ENCODE results near the gene ZSWIM4. TPM values are rescaled to one million over a fixed set of nuclear protein-coding genes. Genes with fewer than 3 reads are reported as not detected.

Gene ZSWIM4
- total RNA-seq, 2 donors from 2014 or later: 3.4 to 12.5 TPM

- 32 to 49% methylated on average over 5 to 13 of the region's 13 CpGs for whole genome bisulfite sequencing, 2 donors
- H3K4me3 ChIP-seq: no peak overlapping the region
- DNase-seq: peak in 1 of 4 donors; percentile 24
- H3K4me1 ChIP-seq: peaks cover 27% of the 10 kb centered on the region
- peak overlapping the region in 1 of 4 donors; percentile 8 for H3K27ac ChIP-seq
- H3K27me3 ChIP-seq: no peaks in the 10 kb centered on the region
- no peaks in the 10 kb centered on the region for H3K9me3 ChIP-seq
- TF ChIP-seq CTCF (IDR thresholded peaks at IDR 0.05): no peak
- no peak for TF ChIP-seq POLR2A (IDR thresholded peaks at IDR 0.05)
- no peak for ATAC-seq
- intact Hi-C loops (cut with DNase I): loop anchor here (5.0 kb wide), 1 partner anchor 77 kb away; no protein-coding TSS in a partner anchor
- no peaks in the 10 kb centered on the region for H3K36me3 ChIP-seq (replicated peaks in 1 of 2; ENCODE audit: insufficient read depth in 1 of 2, low read depth in 2 of 2)
Measured at GRCh38 chr19:13864046-13864666, 68.9 kb downstream of the ZSWIM4 start.

GRCh38 chr19:13864667-13865570, 69.7 kb downstream of the ZSWIM4 start:
- WGBS, 2 donors: 13 to 20% methylated on average over 12 to 64 of the region's 113 CpGs
- H3K4me3 ChIP-seq: no peak overlapping the region
- H3K27me3 ChIP-seq: no peaks in the 10 kb centered on the region
- intact Hi-C loops (cut with DNase I): loop anchor here (5.0 kb wide), 2 partner anchors 78 to 268 kb away; no protein-coding TSS in a partner anchor
- no peak for TF ChIP-seq CTCF (IDR thresholded peaks at IDR 0.05)
- peak overlapping the region in 3 of 4 donors; percentile 8 to 44 (median 17) for H3K27ac ChIP-seq
- DNase-seq: peak in 1 of 4 donors; percentile 19
- no peaks in the 10 kb centered on the region for H3K36me3 ChIP-seq (replicated peaks in 1 of 2; ENCODE audit: insufficient read depth in 1 of 2, low read depth in 2 of 2)
- H3K9me3 ChIP-seq: no peaks in the 10 kb centered on the region
- H3K4me1 ChIP-seq: peaks cover 27% of the 10 kb centered on the region
- no peak for ATAC-seq

- Histone ChIP-seq H3K9me3 (no peaks in the 10 kb centered on the region), H3K27me3 (no peaks in the 10 kb centered on the region), H3K4me1 (peaks cover 27% of the 10 kb centered on the region), H3K4me3 (peak overlapping the region; percentile 0 to 24), H3K27ac (peak overlapping the region in 2 of 4 donors; percentile 4 to 56), H3K36me3 (replicated peaks in 1 of 2; ENCODE audit: insufficient read depth in 1 of 2, low read depth in 2 of 2) (no peaks in the 10 kb centered on the region)
- DNase-seq (peak in 2 of 4 donors; percentile 46 to 48), ATAC-seq (peak; percentile 10)
- TF ChIP-seq CTCF (IDR thresholded peaks at IDR 0.05) (no peak), POLR2A (IDR thresholded peaks at IDR 0.05) (peak in 2 of 3 donors; percentile 14 to 23)
- intact Hi-C loops (cut with DNase I): loop anchor here (5.0 kb wide), 1 partner anchor 269 kb away; no protein-coding TSS in a partner anchor
- 2 to 11% methylated on average over 6 to 47 of the region's 82 CpGs for WGBS, 2 donors
Measured at GRCh38 chr19:13865571-13866462, 70.6 kb downstream of the ZSWIM4 start.

- H3K27ac ChIP-seq: no peak overlapping the region
- H3K4me1 ChIP-seq: peaks cover 22% of the 10 kb centered on the region
- 71 to 82% methylated on average over 11 to 15 of the region's 15 CpGs for WGBS, 2 donors
- intact Hi-C loops (cut with DNase I): loop anchor here (5.0 kb wide), 1 partner anchor 269 kb away; no protein-coding TSS in a partner anchor
- H3K4me3 ChIP-seq: no peak overlapping the region
- DNase-seq (no peak), ATAC-seq (no peak)
- no peak for TF ChIP-seq POLR2A (IDR thresholded peaks at IDR 0.05)
- no peak for TF ChIP-seq CTCF (IDR thresholded peaks at IDR 0.05)
- no peaks in the 10 kb centered on the region for H3K36me3 ChIP-seq (replicated peaks in 1 of 2; ENCODE audit: insufficient read depth in 1 of 2, low read depth in 2 of 2)
- H3K9me3 ChIP-seq: no peaks in the 10 kb centered on the region
- no peaks in the 10 kb centered on the region for H3K27me3 ChIP-seq
Measured at GRCh38 chr19:13866463-13867046, 71.3 kb downstream of the ZSWIM4 start.
